H9 (cell line): Measurements from ENCODE around the gene PHOX2B. TPM values are rescaled to one million over a fixed set of nuclear protein-coding genes. Genes with fewer than 3 reads are reported as not detected.

Experiments used
- DNase-seq: peaks from one replicate; pipeline ENCODE4 v3.0.0-alpha.2; 2017
- H2AFZ ChIP-seq: one replicate; pipeline ENCODE4 v1.6.1; 2013; ENCODE audit warnings: mild to moderate bottlenecking, low read length, control low read depth, moderate library complexity
- H2AK5ac ChIP-seq: 2 replicates; pipeline ENCODE4 v1.6.1; 2013; ENCODE audit warnings: low read length, control low read depth, mixed read lengths; ENCODE audit not compliant: insufficient read length
- H2BK120ac ChIP-seq: one replicate; pipeline ENCODE4 v1.6.1; 2013; ENCODE audit warnings: low read depth, mild to moderate bottlenecking, low read length, control low read depth, inconsistent platforms; ENCODE audit not compliant: poor library complexity, severe bottlenecking
- H2BK12ac ChIP-seq: 2 replicates; pipeline ENCODE4 v1.6.1; 2013; ENCODE audit warnings: low read length, control low read depth, mixed read lengths, low read depth; ENCODE audit not compliant: insufficient read length
- H2BK15ac ChIP-seq: 2 replicates; pipeline ENCODE4 v1.6.1; 2013; ENCODE audit warnings: low read depth, low read length, control low read depth
- H2BK20ac ChIP-seq: one replicate; pipeline ENCODE4 v1.6.1; 2013; ENCODE audit warnings: low read depth, mild to moderate bottlenecking, low read length, control low read depth, inconsistent platforms; ENCODE audit not compliant: poor library complexity, severe bottlenecking
- H2BK5ac ChIP-seq: 2 replicates; pipeline ENCODE4 v1.6.1; 2013; ENCODE audit warnings: low read length, control low read depth, mixed read lengths; ENCODE audit not compliant: insufficient read length
- H3K14ac ChIP-seq: 2 replicates; pipeline ENCODE4 v1.6.1; 2013; ENCODE audit warnings: low read length, control low read depth; ENCODE audit not compliant: insufficient read depth
- H3K18ac ChIP-seq: 2 replicates; pipeline ENCODE4 v1.6.1; 2013; ENCODE audit warnings: low read depth, mild to moderate bottlenecking, mixed read lengths, low read length, control low read depth; ENCODE audit not compliant: insufficient read length
- H3K23ac ChIP-seq: 2 replicates; pipeline ENCODE4 v1.6.1; 2013; ENCODE audit warnings: low read length, control low read depth, mixed read lengths, low read depth; ENCODE audit not compliant: insufficient read length
- H3K23me2 ChIP-seq: 2 replicates; pipeline ENCODE4 v1.6.1; 2013; ENCODE audit warnings: low read depth, mild to moderate bottlenecking, mixed read lengths, low read length, control low read depth; ENCODE audit not compliant: insufficient read length, poor library complexity, severe bottlenecking
- H3K27ac ChIP-seq: 2 replicates; pipeline ENCODE4 v1.5.1; 2013; ENCODE audit warnings: low read length, control low read depth, mixed read lengths, low read depth; ENCODE audit not compliant: insufficient read length
- H3K27me3 ChIP-seq: 2 replicates; pipeline ENCODE4 v1.6.1; 2013; ENCODE audit warnings: low read length, control low read depth, inconsistent platforms; ENCODE audit not compliant: insufficient read depth
- H3K4ac ChIP-seq: 2 replicates; pipeline ENCODE4 v1.6.1; 2013; ENCODE audit warnings: low read depth, mild to moderate bottlenecking, control low read depth, inconsistent platforms, low read length, moderate library complexity
- H3K4me1 ChIP-seq: 2 replicates; pipeline ENCODE4 v1.6.1; 2013; ENCODE audit warnings: low read length, control low read depth, inconsistent platforms; ENCODE audit not compliant: insufficient read depth
- H3K4me2 ChIP-seq: 2 replicates; pipeline ENCODE4 v1.6.1; 2013; ENCODE audit warnings: low read length, control low read depth, mixed read lengths; ENCODE audit not compliant: insufficient read length, insufficient read depth
- H3K56ac ChIP-seq: 2 replicates; pipeline ENCODE4 v1.6.1; 2013; ENCODE audit warnings: low read depth, mild to moderate bottlenecking, mixed read lengths, low read length, control low read depth; ENCODE audit not compliant: insufficient read length
- H3K79me1 ChIP-seq: 2 replicates; pipeline ENCODE4 v1.6.1; 2013; ENCODE audit warnings: low read depth, mild to moderate bottlenecking, moderate library complexity, low read length, control low read depth, inconsistent platforms; ENCODE audit not compliant: insufficient read depth, poor library complexity, severe bottlenecking
- H3K79me2 ChIP-seq: 2 replicates; pipeline ENCODE4 v1.6.1; 2013; ENCODE audit warnings: low read length, control low read depth, inconsistent platforms; ENCODE audit not compliant: insufficient read depth
- H3K9ac ChIP-seq: 2 replicates; pipeline ENCODE4 v1.6.1; 2013; ENCODE audit warnings: low read length, control low read depth, mixed read lengths; ENCODE audit not compliant: insufficient read length; ENCODE audit errors: extremely low read depth
- H3K9me3 ChIP-seq: one replicate; pipeline ENCODE4 v1.6.1; 2013; ENCODE audit warnings: low read depth, low read length, inconsistent platforms; ENCODE audit not compliant: control insufficient read depth
- H3T11ph ChIP-seq: one replicate; pipeline ENCODE4 v1.6.1; 2013; ENCODE audit warnings: mild to moderate bottlenecking, low read length, control low read depth, inconsistent platforms
- H4K20me1 ChIP-seq: one replicate; pipeline ENCODE4 v1.6.1; 2013; ENCODE audit not compliant: control insufficient read depth, insufficient read length, insufficient read depth
- H4K5ac ChIP-seq: 2 replicates; pipeline ENCODE4 v1.6.1; 2013; ENCODE audit warnings: low read depth, mild to moderate bottlenecking, mixed read lengths, low read length, control low read depth; ENCODE audit not compliant: insufficient read length
- H4K8ac ChIP-seq: replicated peaks from 2 replicates; pipeline ENCODE4 v1.6.1; 2013; ENCODE audit warnings: low read length, control low read depth, mixed read lengths, low read depth; ENCODE audit not compliant: insufficient read length
- H4K91ac ChIP-seq: 2 replicates; pipeline ENCODE4 v1.6.1; 2013; ENCODE audit warnings: low read depth, mild to moderate bottlenecking, moderate library complexity, mixed read lengths, low read length, control low read depth; ENCODE audit not compliant: insufficient read length
- H3K27ac Mint-ChIP-seq, 3 experiments: 2 replicates in 2 of 3; 3 replicates in 1 of 3; pipeline ENCODE4 v1.8.0; 2020 to 2021; ENCODE audit warnings: mixed read lengths in 3 of 3, mild to moderate bottlenecking in 1 of 3, moderate library complexity in 1 of 3
- H3K27me3 Mint-ChIP-seq: 2 replicates; pipeline ENCODE4 v1.8.0; 2021; ENCODE audit warnings: low read depth, mild to moderate bottlenecking, moderate library complexity, mixed read lengths
- H3K36me3 Mint-ChIP-seq, 3 experiments: 2 replicates in 2 of 3; 3 replicates in 1 of 3; pipeline ENCODE4 v1.8.0; 2020 to 2021; ENCODE audit warnings: low read depth in 3 of 3, mixed read lengths in 3 of 3; ENCODE audit not compliant: insufficient read depth in 1 of 3
- H3K4me1 Mint-ChIP-seq, 2 experiments: 2 replicates each; pipeline ENCODE4 v1.8.0; 2020; ENCODE audit warnings: mixed read lengths in 2 of 2
- H3K4me3 Mint-ChIP-seq, 2 experiments: 2 replicates in 1 of 2; 3 replicates in 1 of 2; pipeline ENCODE4 v1.8.0; 2020 to 2021; ENCODE audit warnings: mild to moderate bottlenecking in 2 of 2, mixed read lengths in 2 of 2, moderate library complexity in 1 of 2
- H3K9me3 Mint-ChIP-seq, 2 experiments: 2 replicates in 1 of 2; 3 replicates in 1 of 2; pipeline ENCODE4 v1.8.0; 2020; ENCODE audit warnings: mild to moderate bottlenecking in 2 of 2, mixed read lengths in 2 of 2, moderate library complexity in 1 of 2
- WGBS: extraction: QIAGEN DNeasy Blood & Tissue Kit; methylation state at CpG from one replicate; pipeline ENCODE4 v1.1.7; 2013; ENCODE audit warnings: missing lambda C conversion rate, low lambda C conversion rate, mixed read lengths; ENCODE audit not compliant: insufficient read length; ENCODE audit errors: extremely low coverage; 5-methylcytosine and 5-hydroxymethylcytosine counted together
- total RNA-seq: library from RNA; stranded (reverse); gene quantifications from 2 replicates; pipeline ENCODE4 v1.2.1, GENCODE V29; 2021
- TF ChIP-seq, protein P1 (sequence below): fragments of 200-600 bp; sonication (generic); conservative IDR thresholded peaks from 3 replicates; pipeline ENCODE4 v1.8.0; 2021; ENCODE audit warnings: antibody characterized with exemption, mild to moderate bottlenecking

The PHOX2B gene
- total RNA-seq, 1 experiment from 2014 or later: not detected

DNA sequence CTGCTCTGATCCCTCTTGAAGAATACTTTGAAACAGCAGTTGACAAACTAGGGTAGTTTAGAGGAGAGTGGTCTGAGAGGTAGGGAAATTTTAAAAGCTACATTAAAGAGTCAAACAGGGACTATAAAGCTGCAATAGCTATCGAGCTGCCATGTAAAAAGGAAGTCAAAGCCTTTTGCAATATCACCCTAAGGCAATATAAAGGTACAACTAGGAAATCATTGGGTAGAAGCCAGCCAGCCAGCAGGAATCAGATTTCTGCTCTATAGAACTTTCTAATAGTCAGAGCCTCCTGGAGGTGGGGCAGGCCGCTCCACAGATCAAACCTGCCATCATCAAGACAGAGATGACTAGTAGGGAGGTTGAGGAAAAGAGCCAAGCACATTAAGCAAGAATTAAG, 15.2 kb upstream of the PHOX2B start:
- no peak overlapping the region for H2AK5ac ChIP-seq
- H4K5ac ChIP-seq: no peak overlapping the region
- no peaks in the 10 kb centered on the region for H3K79me2 ChIP-seq
- no peaks in the 10 kb centered on the region for H3K23me2 ChIP-seq
- Mint-ChIP-seq H3K36me3 (no peaks in the 10 kb centered on the region), H3K27me3 (peaks cover 87% of the 10 kb centered on the region), H3K9me3 (no peaks in the 10 kb centered on the region; a peak in 1 of 5 replicates), H3K27ac (no peak overlapping the region), H3K4me3 (no peak overlapping the region), H3K4me1 (peaks cover 0 to 3% of the 10 kb centered on the region in 2 experiments; a peak in 1 of 4 replicates)
- no peaks in the 10 kb centered on the region for H4K20me1 ChIP-seq
- H3K9ac ChIP-seq: no peak overlapping the region
- no peaks in the 10 kb centered on the region for H3K79me1 ChIP-seq
- no peak overlapping the region for H2BK120ac ChIP-seq
- H3K18ac ChIP-seq: no peak overlapping the region
- no peak overlapping the region for H2BK15ac ChIP-seq
- no peak overlapping the region for H4K8ac ChIP-seq
- no peak overlapping the region for H3K27ac ChIP-seq
- H3K4ac ChIP-seq: no peak overlapping the region
- H2AFZ ChIP-seq: no peak overlapping the region
- no peak overlapping the region for H3K14ac ChIP-seq
- WGBS: no CpG with 5 or more reads among the region's 2 CpGs
- no peak overlapping the region for H3K56ac ChIP-seq
- no peaks in the 10 kb centered on the region for H3K4me1 ChIP-seq
- no peak overlapping the region for H2BK20ac ChIP-seq
- no peak overlapping the region for H4K91ac ChIP-seq
- no peak for DNase-seq
- no peak overlapping the region for H2BK5ac ChIP-seq
- TF ChIP-seq, protein P1, sequence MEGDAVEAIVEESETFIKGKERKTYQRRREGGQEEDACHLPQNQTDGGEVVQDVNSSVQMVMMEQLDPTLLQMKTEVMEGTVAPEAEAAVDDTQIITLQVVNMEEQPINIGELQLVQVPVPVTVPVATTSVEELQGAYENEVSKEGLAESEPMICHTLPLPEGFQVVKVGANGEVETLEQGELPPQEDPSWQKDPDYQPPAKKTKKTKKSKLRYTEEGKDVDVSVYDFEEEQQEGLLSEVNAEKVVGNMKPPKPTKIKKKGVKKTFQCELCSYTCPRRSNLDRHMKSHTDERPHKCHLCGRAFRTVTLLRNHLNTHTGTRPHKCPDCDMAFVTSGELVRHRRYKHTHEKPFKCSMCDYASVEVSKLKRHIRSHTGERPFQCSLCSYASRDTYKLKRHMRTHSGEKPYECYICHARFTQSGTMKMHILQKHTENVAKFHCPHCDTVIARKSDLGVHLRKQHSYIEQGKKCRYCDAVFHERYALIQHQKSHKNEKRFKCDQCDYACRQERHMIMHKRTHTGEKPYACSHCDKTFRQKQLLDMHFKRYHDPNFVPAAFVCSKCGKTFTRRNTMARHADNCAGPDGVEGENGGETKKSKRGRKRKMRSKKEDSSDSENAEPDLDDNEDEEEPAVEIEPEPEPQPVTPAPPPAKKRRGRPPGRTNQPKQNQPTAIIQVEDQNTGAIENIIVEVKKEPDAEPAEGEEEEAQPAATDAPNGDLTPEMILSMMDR: no peak
- no peak overlapping the region for H3K4me2 ChIP-seq
- H3K27me3 ChIP-seq: no peaks in the 10 kb centered on the region
- no peak overlapping the region for H3K23ac ChIP-seq
- H2BK12ac ChIP-seq: no peak overlapping the region
- H3T11ph ChIP-seq: no peak overlapping the region
- H3K9me3 ChIP-seq: no peaks in the 10 kb centered on the region
